NB4 (cell line): Measurements from ENCODE around the gene SPDYE2.
"Not testable (repeated sequence)": the region's sequence is repeated elsewhere in the genome, so short reads cannot be mapped to it uniquely, and the experiment has no call there.

Experiments used
- POLR2A ChIP-seq: IDR thresholded peaks from 2 replicates; pipeline ENCODE4 v1.6.1; 2011; ENCODE audit warnings: mild to moderate bottlenecking; ENCODE audit not compliant: insufficient read length; ENCODE audit errors: extremely low read depth
- TF ChIP-seq, protein P1 (sequence below): IDR thresholded peaks from one replicate; pipeline ENCODE4 v1.5.1; 2012; ENCODE audit warnings: low read depth, low read length

DNA sequence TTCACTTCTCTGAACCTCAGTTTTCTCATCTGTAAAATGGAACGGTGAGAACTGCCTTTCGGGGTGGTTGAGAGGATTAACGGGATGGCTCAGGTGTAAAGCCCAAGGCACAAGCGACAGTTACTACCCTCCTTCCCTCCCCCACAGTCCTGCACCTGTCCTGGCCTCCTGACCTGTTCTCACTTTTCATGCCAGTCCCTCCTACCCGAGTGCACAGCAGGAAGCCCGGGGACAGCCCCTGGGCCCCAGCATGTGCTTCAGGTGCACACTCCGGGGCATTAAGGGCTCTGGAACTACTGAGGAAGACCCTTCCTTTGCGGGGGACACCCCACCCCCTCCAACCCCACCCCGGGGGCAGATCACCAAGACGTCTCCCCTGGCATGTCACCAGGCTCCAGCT lies 34.1 kb upstream of the SPDYE2 start:
- TF ChIP-seq, protein P1, sequence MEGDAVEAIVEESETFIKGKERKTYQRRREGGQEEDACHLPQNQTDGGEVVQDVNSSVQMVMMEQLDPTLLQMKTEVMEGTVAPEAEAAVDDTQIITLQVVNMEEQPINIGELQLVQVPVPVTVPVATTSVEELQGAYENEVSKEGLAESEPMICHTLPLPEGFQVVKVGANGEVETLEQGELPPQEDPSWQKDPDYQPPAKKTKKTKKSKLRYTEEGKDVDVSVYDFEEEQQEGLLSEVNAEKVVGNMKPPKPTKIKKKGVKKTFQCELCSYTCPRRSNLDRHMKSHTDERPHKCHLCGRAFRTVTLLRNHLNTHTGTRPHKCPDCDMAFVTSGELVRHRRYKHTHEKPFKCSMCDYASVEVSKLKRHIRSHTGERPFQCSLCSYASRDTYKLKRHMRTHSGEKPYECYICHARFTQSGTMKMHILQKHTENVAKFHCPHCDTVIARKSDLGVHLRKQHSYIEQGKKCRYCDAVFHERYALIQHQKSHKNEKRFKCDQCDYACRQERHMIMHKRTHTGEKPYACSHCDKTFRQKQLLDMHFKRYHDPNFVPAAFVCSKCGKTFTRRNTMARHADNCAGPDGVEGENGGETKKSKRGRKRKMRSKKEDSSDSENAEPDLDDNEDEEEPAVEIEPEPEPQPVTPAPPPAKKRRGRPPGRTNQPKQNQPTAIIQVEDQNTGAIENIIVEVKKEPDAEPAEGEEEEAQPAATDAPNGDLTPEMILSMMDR = not testable (repeated sequence)
- TF ChIP-seq POLR2A = not testable (repeated sequence)
